NB4 (cell line): ENCODE data around the gene JMJD1C.

Experiments
- DNase-seq: peaks from one replicate; pipeline ENCODE4 v3.0.0; 2010; ENCODE audit warnings: low read depth
- H3K4me3 ChIP-seq: one replicate; pipeline ENCODE4 v1.5.1; 2011; ENCODE audit warnings: mild to moderate bottlenecking, low read depth, low read length, moderate library complexity
- MYC ChIP-seq: IDR thresholded peaks from 2 replicates; pipeline ENCODE4 v1.6.1; 2011; ENCODE audit warnings: low read depth, low read length
- POLR2A ChIP-seq: IDR thresholded peaks from 2 replicates; pipeline ENCODE4 v1.6.1; 2011; ENCODE audit warnings: mild to moderate bottlenecking; ENCODE audit not compliant: insufficient read length; ENCODE audit errors: extremely low read depth
- TF ChIP-seq, protein P1 (sequence below): IDR thresholded peaks from 2 replicates; pipeline ENCODE4 v1.6.1; 2011; ENCODE audit warnings: low read depth, low read length
- TF ChIP-seq, protein P2 (sequence below): IDR thresholded peaks from one replicate; pipeline ENCODE4 v1.5.1; 2012; ENCODE audit warnings: low read depth, low read length

Gene JMJD1C

DNA sequence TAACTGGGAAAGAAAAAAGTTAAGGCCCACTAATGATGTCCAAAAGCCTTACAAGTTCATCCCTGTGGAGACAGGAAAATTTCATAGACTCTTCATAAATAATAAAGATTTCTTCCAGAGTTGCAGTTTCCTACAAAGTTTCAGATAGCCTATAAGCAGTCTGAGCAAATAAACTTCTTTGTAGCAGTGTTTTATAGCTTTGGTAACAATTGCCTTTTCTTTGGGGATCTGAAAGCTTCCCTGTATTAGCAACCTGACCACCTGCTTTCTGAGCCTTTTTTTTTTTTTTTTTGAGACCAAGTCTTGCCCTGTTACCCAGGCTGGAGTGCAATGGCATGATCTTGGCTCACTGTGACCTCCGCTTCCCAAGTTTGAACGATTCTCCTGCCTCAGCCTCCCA is 182.7 kb downstream of the JMJD1C start:
- H3K4me3 ChIP-seq, result no peak overlapping the region
- DNase-seq, result no peak
- TF ChIP-seq MYC (no peak), POLR2A (no peak)
- TF ChIP-seq, protein P1, sequence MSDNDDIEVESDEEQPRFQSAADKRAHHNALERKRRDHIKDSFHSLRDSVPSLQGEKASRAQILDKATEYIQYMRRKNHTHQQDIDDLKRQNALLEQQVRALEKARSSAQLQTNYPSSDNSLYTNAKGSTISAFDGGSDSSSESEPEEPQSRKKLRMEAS, result no peak
- TF ChIP-seq, protein P2, sequence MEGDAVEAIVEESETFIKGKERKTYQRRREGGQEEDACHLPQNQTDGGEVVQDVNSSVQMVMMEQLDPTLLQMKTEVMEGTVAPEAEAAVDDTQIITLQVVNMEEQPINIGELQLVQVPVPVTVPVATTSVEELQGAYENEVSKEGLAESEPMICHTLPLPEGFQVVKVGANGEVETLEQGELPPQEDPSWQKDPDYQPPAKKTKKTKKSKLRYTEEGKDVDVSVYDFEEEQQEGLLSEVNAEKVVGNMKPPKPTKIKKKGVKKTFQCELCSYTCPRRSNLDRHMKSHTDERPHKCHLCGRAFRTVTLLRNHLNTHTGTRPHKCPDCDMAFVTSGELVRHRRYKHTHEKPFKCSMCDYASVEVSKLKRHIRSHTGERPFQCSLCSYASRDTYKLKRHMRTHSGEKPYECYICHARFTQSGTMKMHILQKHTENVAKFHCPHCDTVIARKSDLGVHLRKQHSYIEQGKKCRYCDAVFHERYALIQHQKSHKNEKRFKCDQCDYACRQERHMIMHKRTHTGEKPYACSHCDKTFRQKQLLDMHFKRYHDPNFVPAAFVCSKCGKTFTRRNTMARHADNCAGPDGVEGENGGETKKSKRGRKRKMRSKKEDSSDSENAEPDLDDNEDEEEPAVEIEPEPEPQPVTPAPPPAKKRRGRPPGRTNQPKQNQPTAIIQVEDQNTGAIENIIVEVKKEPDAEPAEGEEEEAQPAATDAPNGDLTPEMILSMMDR, result no peak

DNA sequence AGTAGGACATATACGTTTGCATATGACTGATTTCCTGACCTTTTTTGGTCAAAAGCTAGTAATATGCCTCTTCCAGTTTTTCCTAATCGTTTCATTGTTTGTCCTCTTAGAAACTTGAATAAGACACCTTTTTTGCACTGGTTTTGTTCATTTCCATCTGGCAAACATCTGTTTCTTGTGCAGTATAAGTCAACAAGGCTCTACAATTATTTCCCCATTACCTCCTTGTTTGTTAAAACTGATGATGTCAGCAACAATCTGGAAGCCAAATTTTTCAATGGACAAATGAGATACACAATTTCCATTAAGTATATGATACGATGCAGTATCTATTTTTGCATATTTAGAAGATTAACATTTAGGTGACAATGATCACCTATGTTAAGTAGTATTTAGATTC is 183.8 kb downstream of the JMJD1C start:
- H3K4me3 ChIP-seq, result no peak overlapping the region

DNA sequence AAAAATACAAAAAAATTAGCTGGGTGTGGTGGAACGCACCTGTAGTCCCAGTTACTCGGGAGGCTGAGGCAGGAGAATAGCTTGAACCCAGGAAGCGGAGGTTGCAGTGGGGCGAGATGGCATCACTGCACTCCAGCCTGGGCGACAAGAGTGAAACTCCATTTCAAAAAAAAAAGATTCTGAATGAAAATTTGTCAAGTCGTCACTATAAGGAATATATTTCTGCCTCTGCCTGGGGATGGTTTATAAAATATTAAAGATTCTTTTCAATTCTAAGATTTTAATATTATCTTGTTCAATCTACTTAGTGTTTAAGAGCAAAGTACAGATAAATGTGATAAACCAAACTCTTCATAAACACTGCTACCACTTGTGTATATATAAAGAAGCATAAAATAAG is 185.4 kb downstream of the JMJD1C start:
- no peak for TF ChIP-seq MYC
- no peak for TF ChIP-seq POLR2A
- TF ChIP-seq, protein P2, result no peak
- DNase-seq, result no peak
- H3K4me3 ChIP-seq, result no peak overlapping the region

More for the DNA sequence above, 183.8 kb downstream of the JMJD1C start:
- DNase-seq, result no peak
- no peak for TF ChIP-seq POLR2A
- TF ChIP-seq, protein P1, result no peak
- TF ChIP-seq MYC, result no peak
- TF ChIP-seq, protein P2, result no peak

DNA sequence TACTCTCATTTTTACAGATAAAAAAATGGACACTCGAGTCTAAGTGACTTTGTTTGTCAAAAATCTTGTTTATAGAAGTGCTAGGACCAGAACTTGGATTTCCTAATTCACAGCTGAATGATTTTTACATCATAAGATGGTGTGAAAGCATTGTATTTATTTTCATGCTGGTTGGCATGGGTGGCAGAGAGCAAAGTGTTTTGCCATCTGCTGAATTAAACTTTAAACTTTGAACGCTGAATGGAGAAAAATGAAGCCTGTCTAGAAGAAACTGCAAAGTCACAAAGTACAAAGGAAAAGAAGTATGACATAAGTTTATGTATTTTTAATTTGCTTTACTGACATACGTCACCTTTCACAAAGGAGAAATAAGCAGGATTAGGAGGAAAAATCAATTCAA is 190.7 kb downstream of the JMJD1C start:
- TF ChIP-seq, protein P2, result no peak
- TF ChIP-seq MYC (no peak), POLR2A (no peak)
- TF ChIP-seq, protein P1, result no peak
- no peak overlapping the region for H3K4me3 ChIP-seq
- no peak for DNase-seq

DNA sequence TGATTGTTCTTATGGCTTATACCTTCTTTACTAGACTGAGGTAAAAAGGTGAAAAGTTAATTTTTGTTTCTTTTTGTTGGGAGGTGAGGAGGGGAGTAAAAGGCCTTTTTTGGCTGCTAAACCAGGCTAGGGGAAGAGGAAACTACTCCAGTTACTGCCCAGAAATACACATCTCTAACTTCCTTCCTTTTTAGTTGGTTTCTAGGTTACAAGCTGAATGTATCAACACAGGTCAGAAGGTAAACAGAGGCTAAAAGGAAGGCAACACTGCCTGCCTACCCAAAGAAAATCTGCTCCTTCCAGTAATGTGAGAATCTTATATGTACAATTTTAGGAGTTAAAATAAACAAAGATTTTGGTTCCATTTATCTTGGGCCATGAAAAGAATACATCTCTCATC is 192.2 kb downstream of the JMJD1C start:
- TF ChIP-seq MYC, result no peak
- TF ChIP-seq, protein P2, result no peak
- TF ChIP-seq, protein P1, result no peak
- TF ChIP-seq POLR2A, result no peak
- no peak overlapping the region for H3K4me3 ChIP-seq
- DNase-seq, result peak; percentile 44
